ENCODE data around the gene PSMC5. TPM values are rescaled to one million over a fixed set of nuclear protein-coding genes. Genes with fewer than 3 reads are reported as not detected.
"Not testable (repeated sequence)": the region's sequence is repeated elsewhere in the genome, so short reads cannot be mapped to it uniquely, and the experiment has no call there.

Gene PSMC5
- total RNA-seq, 1 donor from 2014 or later = 50.2 TPM

GRCh38 chr17:63838631-63839171 lies 11.5 kb downstream of the PSMC5 start:
- no peak for DNase-seq (ENCODE audit: low read depth)

GRCh38 chr17:63840591-63841349 lies 13.5 kb downstream of the PSMC5 start:
- peak; percentile 7 for DNase-seq (ENCODE audit: low read depth)

- DNase-seq (ENCODE audit: low read depth) = peak; percentile 61
Observed at GRCh38 chr17:63841350-63842172, 14.3 kb downstream of the PSMC5 start.

- no peak for DNase-seq (ENCODE audit: low read depth)
Observed at GRCh38 chr17:63842173-63842539, 14.9 kb downstream of the PSMC5 start.

- DNase-seq (ENCODE audit: low read depth) = peak; percentile 99
Observed at GRCh38 chr17:63842540-63843386, 15.5 kb downstream of the PSMC5 start, which contains the start of gene SMARCD2. Gene SMARCD2, minus strand, starts transcription at chr17:63842685. Its CDS starts 11 bp downstream, at chr17:63842674.

DNA sequence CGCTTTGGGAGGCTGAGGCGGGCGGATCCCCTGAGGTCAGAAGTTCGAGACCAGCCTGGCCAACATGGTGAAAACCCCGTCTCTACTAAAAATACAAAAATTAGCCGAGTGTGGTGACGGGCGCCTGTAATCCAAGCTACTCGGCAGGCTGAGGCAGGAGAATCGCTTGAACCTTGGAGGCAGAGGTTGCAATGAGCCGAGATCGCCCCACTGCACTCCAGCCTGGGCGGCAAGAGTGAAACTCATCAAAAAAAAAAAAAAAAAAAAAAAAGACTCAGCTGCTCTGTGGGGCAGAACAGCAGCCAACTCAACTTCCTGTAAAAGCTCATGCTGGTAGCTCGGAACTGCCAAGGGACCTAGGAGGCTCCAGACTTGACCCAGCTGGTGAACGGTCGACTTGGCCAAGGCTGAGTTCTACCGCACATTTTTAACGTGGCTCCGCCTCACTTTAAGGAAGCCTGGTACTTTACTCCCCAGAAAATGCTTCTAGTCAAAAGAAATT lies 16.2 kb downstream of the PSMC5 start:
- DNase-seq (ENCODE audit: low read depth) = peak; percentile 70

DNA sequence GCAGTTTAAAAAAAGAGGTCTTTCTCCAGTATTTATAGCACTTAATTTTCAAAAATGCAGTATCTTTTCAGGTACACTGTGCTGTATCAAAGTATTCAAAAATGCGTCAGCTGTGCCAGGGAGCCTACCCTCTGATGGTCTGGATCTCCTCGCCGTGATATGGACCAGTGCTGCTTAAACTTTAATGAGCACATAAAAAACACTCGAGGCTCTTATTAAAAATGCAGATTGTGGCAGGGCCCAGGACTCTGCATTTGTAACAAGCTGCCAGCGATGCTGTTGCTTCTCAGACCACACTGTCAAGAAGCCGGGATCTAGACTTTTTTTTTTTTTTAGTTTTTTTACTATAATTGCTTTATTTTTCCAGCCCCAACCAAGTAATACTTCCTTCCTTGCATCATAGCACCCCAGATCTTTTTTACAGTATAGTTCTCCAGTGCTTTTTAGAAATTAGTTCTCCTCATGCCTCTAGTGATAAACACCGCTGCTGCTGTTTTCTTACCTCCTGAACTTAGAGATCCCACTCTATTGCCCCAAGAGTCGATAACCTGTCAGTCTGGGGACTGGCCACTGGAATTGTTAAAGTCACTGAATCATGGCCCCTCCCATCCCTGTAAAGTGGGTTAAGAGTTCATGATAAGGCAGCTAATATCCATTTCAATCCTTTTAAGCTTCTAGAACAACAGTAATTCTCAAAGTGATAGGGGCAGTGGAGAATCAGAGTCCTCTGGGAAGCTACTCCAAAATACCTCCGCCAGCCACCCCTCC lies 16.9 kb downstream of the PSMC5 start:
- no peak for DNase-seq (ENCODE audit: low read depth)

- DNase-seq (ENCODE audit: low read depth) = no peak
Observed at GRCh38 chr17:63845509-63845908, 18.3 kb downstream of the PSMC5 start.

GRCh38 chr17:63847525-63848249 lies 20.5 kb downstream of the PSMC5 start:
- no peak for DNase-seq (ENCODE audit: low read depth)

DNA sequence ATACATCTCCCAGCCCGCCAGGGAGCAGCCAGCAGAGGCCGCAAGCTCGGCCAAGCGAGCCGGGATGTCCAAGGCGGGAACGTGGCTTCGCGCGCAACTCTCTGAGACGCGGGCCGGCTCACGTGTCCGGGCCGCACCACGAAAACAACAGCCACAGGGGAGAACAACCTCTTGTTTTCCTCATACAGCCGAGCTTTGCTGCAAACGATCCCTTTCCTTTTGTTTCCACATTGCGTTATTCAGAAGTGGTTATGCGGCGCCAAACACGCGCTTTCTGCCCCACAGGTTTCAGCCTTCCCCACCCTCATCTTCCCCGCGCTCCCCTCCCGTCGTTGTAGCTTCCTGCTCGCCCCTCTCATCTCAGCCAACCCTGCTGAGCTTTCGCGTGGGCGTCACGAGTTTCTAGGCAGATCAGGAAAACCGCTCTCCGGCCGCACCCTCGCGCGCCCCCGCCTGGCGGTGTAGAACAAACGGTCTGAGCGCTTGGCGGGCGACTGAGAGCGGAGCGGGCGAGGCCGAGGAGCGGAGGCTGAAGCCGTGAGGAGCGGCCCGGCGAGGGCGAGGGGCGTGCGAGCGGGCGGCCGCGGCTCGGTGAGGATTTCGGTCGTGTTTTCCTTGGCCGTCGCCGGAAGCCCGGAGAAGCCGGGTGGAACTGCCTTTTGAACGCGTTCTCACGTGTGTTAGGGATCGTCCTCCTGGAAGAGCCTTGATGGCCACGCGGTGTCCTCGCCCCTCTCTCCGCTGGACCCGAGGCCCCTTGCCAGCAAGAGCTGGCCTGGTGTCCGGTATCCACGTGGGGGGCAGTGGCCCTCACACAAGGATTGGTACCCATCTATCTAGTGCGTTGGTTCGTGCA lies 21.8 kb downstream of the PSMC5 start:
- peak; percentile 83 for DNase-seq (ENCODE audit: low read depth)

GRCh38 chr17:63850401-63850800 lies 23.2 kb downstream of the PSMC5 start:
- DNase-seq (ENCODE audit: low read depth) = no peak

GRCh38 chr17:63853260-63853659 lies 26.0 kb downstream of the PSMC5 start:
- DNase-seq (ENCODE audit: low read depth) = no peak

GRCh38 chr17:63854709-63855108 lies 27.5 kb downstream of the PSMC5 start:
- DNase-seq (ENCODE audit: low read depth) = no peak

- DNase-seq (ENCODE audit: low read depth) = no peak
Observed at GRCh38 chr17:63855185-63855584, 28.0 kb downstream of the PSMC5 start.

DNA sequence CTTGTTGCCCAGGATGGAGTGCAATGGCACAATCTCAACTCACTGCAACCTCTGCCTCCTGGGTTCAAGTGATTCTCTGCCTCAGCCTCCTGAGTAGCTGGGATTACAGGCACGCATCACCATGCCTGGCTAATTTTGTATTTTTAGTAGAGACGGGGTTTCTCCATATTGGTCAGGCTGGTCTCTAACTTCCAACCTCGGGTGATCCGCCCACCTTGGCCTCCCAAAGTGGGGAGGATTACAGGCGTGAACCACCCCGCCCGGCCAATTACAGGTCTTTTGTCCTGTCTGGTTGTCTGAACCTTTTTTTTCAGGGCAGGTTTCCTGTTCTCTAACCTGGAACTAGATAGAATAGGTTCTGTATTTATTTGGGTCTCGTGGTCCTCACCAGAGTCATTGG lies 29.2 kb downstream of the PSMC5 start:
- DNase-seq (ENCODE audit: low read depth) = not testable (repeated sequence)

DNA sequence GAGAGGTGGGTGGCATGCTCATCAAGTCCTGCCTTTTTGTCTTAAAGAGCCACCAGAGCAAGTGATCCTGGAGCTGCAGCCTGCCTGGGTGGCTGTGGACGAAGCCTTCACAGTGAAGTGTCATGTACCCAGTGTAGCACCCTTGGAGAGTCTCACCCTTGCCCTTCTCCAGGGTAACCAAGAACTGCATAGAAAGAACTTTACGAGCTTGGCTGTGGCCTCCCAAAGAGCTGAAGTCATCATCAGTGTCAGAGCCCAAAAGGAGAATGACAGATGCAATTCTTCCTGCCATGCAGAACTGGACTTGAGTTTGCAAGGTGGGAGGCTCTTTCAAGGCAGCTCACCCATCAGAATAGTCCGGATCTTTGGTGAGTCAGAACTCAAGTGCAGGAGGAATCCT lies 32.0 kb downstream of the PSMC5 start:
- DNase-seq (ENCODE audit: low read depth) = no peak

DNA sequence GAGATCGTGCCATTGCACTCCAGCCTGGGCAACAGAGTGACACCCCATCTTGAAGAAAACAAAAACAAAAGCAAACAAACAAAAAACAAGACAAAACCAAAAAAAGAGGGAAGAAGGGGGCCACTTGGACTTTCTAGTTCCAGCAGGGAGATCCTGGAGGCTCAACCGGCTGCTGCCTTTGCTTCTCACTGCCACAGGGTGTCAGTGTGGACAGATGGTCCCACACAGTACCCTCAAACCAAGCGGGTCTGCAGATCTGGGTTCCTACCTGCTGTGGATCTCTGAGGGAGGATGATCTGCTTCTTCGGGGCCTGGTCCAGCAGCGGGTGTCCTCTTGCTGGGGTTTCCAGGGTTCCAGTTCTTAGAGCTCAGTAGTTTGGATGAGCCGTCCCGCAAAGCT lies 39.4 kb downstream of the PSMC5 start:
- peak; percentile 15 for DNase-seq (ENCODE audit: low read depth)

GRCh38 chr17:63869491-63870291 lies 42.5 kb downstream of the PSMC5 start:
- DNase-seq (ENCODE audit: low read depth) = peak; percentile 22
